CD4-positive, alpha-beta T cell treated with Interleukin-1 beta for 1 hour (primary cell): ENCODE results near the gene ACBD6.

Experiments used
- DNase-seq, 2 donors: peaks; one replicate each; pipeline ENCODE4 v3.0.0-alpha.2; 2020 to 2022

The ACBD6 gene

GRCh38 chr1:180365039-180365438 lies 137.3 kb downstream of the ACBD6 start:
- DNase-seq: no peak

- no peak for DNase-seq
Observed at GRCh38 chr1:180363246-180363995, 139.0 kb downstream of the ACBD6 start.

GRCh38 chr1:180360333-180361075 lies 141.9 kb downstream of the ACBD6 start:
- DNase-seq: no peak

- DNase-seq: no peak
Observed at GRCh38 chr1:180358649-180359048, 143.7 kb downstream of the ACBD6 start.

GRCh38 chr1:180353945-180354344 lies 148.4 kb downstream of the ACBD6 start:
- no peak for DNase-seq

GRCh38 chr1:180352588-180352987 lies 149.8 kb downstream of the ACBD6 start:
- no peak for DNase-seq

- no peak for DNase-seq
Observed at GRCh38 chr1:180352021-180352420, 150.4 kb downstream of the ACBD6 start.

- DNase-seq: no peak
Observed at GRCh38 chr1:180345148-180345547, 157.2 kb downstream of the ACBD6 start.

GRCh38 chr1:180343921-180344769 lies 158.2 kb downstream of the ACBD6 start:
- DNase-seq: no peak

- DNase-seq: no peak
Observed at GRCh38 chr1:180327089-180327488, 175.3 kb downstream of the ACBD6 start.

- no peak for DNase-seq
Observed at GRCh38 chr1:180312926-180313325, 189.5 kb downstream of the ACBD6 start.

GRCh38 chr1:180311011-180311730 lies 191.2 kb downstream of the ACBD6 start:
- no peak for DNase-seq

- DNase-seq: peak in 1 of 2 donors; percentile 4
Observed at GRCh38 chr1:180310095-180310494, 192.3 kb downstream of the ACBD6 start.

GRCh38 chr1:180309338-180309737 lies 193.0 kb downstream of the ACBD6 start:
- no peak for DNase-seq

- DNase-seq: no peak
Observed at GRCh38 chr1:180301135-180301742, 201.1 kb downstream of the ACBD6 start.

GRCh38 chr1:180299479-180300221 lies 202.7 kb downstream of the ACBD6 start:
- no peak for DNase-seq

- DNase-seq: no peak
Observed at GRCh38 chr1:180295999-180296398, 206.4 kb downstream of the ACBD6 start.

GRCh38 chr1:180294711-180295110 lies 207.7 kb downstream of the ACBD6 start:
- no peak for DNase-seq

- no peak for DNase-seq
Observed at GRCh38 chr1:180291004-180291403, 211.4 kb downstream of the ACBD6 start.

GRCh38 chr1:180290265-180291001 lies 211.9 kb downstream of the ACBD6 start:
- no peak for DNase-seq

GRCh38 chr1:180288940-180289339 lies 213.4 kb downstream of the ACBD6 start:
- no peak for DNase-seq
